Fibroblast of lung (primary cell): Measurements from ENCODE around the gene BCL2L14.

Source experiments
- EZH2 ChIP-seq: IDR thresholded peaks from 2 replicates; pipeline ENCODE4 v1.5.1; 2012; ENCODE audit warnings: low read length, control low read depth, mild to moderate bottlenecking; ENCODE audit errors: missing control alignments
- TF ChIP-seq, protein P1 (sequence below), 2 donors: IDR thresholded peaks in 1 of 2; conservative IDR thresholded peaks in 1 of 2; 1 replicate in 1 of 2; 2 replicates in 1 of 2; pipeline ENCODE4 v1.5.1; 2011 to 2012; ENCODE audit warnings: low read length in 2 of 2, control low read depth in 1 of 2, inconsistent platforms in 1 of 2, low read depth in 1 of 2, mild to moderate bottlenecking in 1 of 2

DNA sequence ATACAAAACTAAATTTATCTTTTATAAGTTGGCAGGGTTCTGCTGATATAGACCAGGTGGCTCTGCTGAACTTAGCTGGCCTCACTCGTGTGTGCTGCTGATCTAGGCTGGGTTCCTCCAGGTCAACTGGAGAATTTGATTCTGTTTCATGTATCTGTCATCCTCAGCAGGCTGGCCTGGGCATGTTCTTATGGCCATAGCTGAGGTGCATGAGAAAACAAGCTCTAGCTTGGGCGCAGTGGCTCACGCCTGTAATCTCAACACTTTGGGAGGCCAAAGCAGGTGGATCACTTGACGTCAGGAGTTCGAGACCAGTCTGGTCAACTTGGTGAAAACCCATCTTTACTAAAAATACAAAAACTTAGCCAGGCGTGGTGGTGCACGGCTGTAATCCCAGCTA is 24.3 kb upstream of the BCL2L14 start:
- TF ChIP-seq, protein P1, sequence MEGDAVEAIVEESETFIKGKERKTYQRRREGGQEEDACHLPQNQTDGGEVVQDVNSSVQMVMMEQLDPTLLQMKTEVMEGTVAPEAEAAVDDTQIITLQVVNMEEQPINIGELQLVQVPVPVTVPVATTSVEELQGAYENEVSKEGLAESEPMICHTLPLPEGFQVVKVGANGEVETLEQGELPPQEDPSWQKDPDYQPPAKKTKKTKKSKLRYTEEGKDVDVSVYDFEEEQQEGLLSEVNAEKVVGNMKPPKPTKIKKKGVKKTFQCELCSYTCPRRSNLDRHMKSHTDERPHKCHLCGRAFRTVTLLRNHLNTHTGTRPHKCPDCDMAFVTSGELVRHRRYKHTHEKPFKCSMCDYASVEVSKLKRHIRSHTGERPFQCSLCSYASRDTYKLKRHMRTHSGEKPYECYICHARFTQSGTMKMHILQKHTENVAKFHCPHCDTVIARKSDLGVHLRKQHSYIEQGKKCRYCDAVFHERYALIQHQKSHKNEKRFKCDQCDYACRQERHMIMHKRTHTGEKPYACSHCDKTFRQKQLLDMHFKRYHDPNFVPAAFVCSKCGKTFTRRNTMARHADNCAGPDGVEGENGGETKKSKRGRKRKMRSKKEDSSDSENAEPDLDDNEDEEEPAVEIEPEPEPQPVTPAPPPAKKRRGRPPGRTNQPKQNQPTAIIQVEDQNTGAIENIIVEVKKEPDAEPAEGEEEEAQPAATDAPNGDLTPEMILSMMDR (conservative IDR thresholded peaks at IDR 0.05 in 1 of 2, IDR thresholded peaks at IDR 0.05 in 1 of 2; ENCODE audit: low read depth in 1 of 2, low read length in 2 of 2), result no peak
- TF ChIP-seq EZH2, result no peak
